CD4-positive, alpha-beta T cell treated with Interleukin-1 beta for 1 hour (primary cell): ENCODE measurements around the gene GRIK3.
"Not testable (repeated sequence)": the region's sequence is repeated elsewhere in the genome, so short reads cannot be mapped to it uniquely, and the experiment has no call there.

Experiments used
- DNase-seq, 2 donors: peaks; one replicate each; pipeline ENCODE4 v3.0.0-alpha.2; 2020 to 2022

Gene GRIK3

GRCh38 chr1:36934061-36934460 is 100.3 kb downstream of the GRIK3 start:
- DNase-seq = no peak

- no peak for DNase-seq
These were observed 106.5 kb downstream of the GRIK3 start for GRCh38 chr1:36927826-36928225.

GRCh38 chr1:36925251-36925650 is 109.1 kb downstream of the GRIK3 start:
- no peak for DNase-seq

- DNase-seq = peak in 1 of 2 donors; percentile 2
These were observed 110.0 kb downstream of the GRIK3 start for GRCh38 chr1:36924282-36924811.

- no peak for DNase-seq
These were observed 111.5 kb downstream of the GRIK3 start for GRCh38 chr1:36922593-36923426.

- DNase-seq = no peak
These were observed 112.2 kb downstream of the GRIK3 start for GRCh38 chr1:36922071-36922470.

GRCh38 chr1:36920801-36921405 is 113.4 kb downstream of the GRIK3 start:
- DNase-seq = no peak

GRCh38 chr1:36920371-36920770 is 113.9 kb downstream of the GRIK3 start:
- no peak for DNase-seq

- DNase-seq = no peak
These were observed 114.7 kb downstream of the GRIK3 start for GRCh38 chr1:36919491-36920145.

- no peak for DNase-seq
These were observed 115.7 kb downstream of the GRIK3 start for GRCh38 chr1:36918604-36919003.

GRCh38 chr1:36916542-36916941 is 117.8 kb downstream of the GRIK3 start:
- not testable (repeated sequence) for DNase-seq

GRCh38 chr1:36913484-36914060 is 120.7 kb downstream of the GRIK3 start:
- DNase-seq = no peak

GRCh38 chr1:36913016-36913415 is 121.3 kb downstream of the GRIK3 start:
- no peak for DNase-seq

GRCh38 chr1:36912365-36912865 is 121.9 kb downstream of the GRIK3 start:
- no peak for DNase-seq

- no peak for DNase-seq
These were observed 122.6 kb downstream of the GRIK3 start for GRCh38 chr1:36911561-36912364.

GRCh38 chr1:36910886-36911540 is 123.3 kb downstream of the GRIK3 start:
- DNase-seq = no peak

- DNase-seq = no peak
These were observed 124.2 kb downstream of the GRIK3 start for GRCh38 chr1:36909946-36910725.

GRCh38 chr1:36909359-36909758 is 125.0 kb downstream of the GRIK3 start:
- DNase-seq = not testable (repeated sequence)

- no peak for DNase-seq
These were observed 126.2 kb downstream of the GRIK3 start for GRCh38 chr1:36908096-36908495.

GRCh38 chr1:36906555-36906954 is 127.8 kb downstream of the GRIK3 start:
- no peak for DNase-seq

GRCh38 chr1:36905941-36906340 is 128.4 kb downstream of the GRIK3 start:
- DNase-seq = no peak
